Stimulated activated CD4-positive, alpha-beta T cell treated with anti-CD3 and anti-CD28 coated beads, Interleukin-15, amount 100 ng/mL, for 1 hour (primary cell): ENCODE data around the gene CRIP2.
A peak's percentile ranks its signal among the peaks of the same experiment; 100 is the strongest.

Experiments
- DNase-seq, 2 donors: peaks; one replicate each; pipeline ENCODE4 v3.0.0-alpha.2; 2020; ENCODE audit warnings: low read depth in 1 of 2, low spot score in 1 of 2

CRIP2 gene

GRCh38 chr14:105476097-105476830 lies 1.6 kb downstream of the CRIP2 start:
- DNase-seq: no peak

- DNase-seq: no peak
Measured at GRCh38 chr14:105476831-105477659, 2.4 kb downstream of the CRIP2 start.

- DNase-seq: no peak
Measured at GRCh38 chr14:105477660-105478397, 3.2 kb downstream of the CRIP2 start.

GRCh38 chr14:105478398-105479251 lies 4.0 kb downstream of the CRIP2 start:
- no peak for DNase-seq

GRCh38 chr14:105479431-105480158 lies 5.0 kb downstream of the CRIP2 start:
- DNase-seq: no peak

GRCh38 chr14:105480199-105480746 lies 5.7 kb downstream of the CRIP2 start:
- no peak for DNase-seq

- peak; percentile 85 to 86 for DNase-seq
Measured at GRCh38 chr14:105480807-105481801, 6.5 kb downstream of the CRIP2 start.

GRCh38 chr14:105481886-105482457 lies 7.4 kb downstream of the CRIP2 start:
- DNase-seq: peak; percentile 65 to 89

GRCh38 chr14:105482486-105483110 lies 8.0 kb downstream of the CRIP2 start:
- no peak for DNase-seq

GRCh38 chr14:105483300-105484068 lies 8.9 kb downstream of the CRIP2 start:
- no peak for DNase-seq

GRCh38 chr14:105484069-105484996 lies 9.7 kb downstream of the CRIP2 start:
- peak in 1 of 2 donors; percentile 64 for DNase-seq

- DNase-seq: no peak
Measured at GRCh38 chr14:105484997-105485393, 10.4 kb downstream of the CRIP2 start.

GRCh38 chr14:105485739-105486162 lies 11.1 kb downstream of the CRIP2 start:
- no peak for DNase-seq

- DNase-seq: no peak
Measured at GRCh38 chr14:105486163-105486973, 11.7 kb downstream of the CRIP2 start, which contains the start of gene CRIP1. TSS of gene CRIP1 (plus strand) at chr14:105486886. CDS start at chr14:105487260, 374 bp downstream.

GRCh38 chr14:105486974-105487448 lies 12.4 kb downstream of the CRIP2 start:
- DNase-seq: peak in 1 of 2 donors; percentile 54
